Muscle layer of colon (tissue), 2 donors: Measurements from ENCODE around the gene SLC13A4.

Experiments used
- H3K27ac ChIP-seq: one replicate; pipeline ENCODE4 v1.7.0; 2013; ENCODE audit warnings: low read depth, mild to moderate bottlenecking, low read length, moderate library complexity
- H3K27me3 ChIP-seq, 2 donors: one replicate each; pipeline ENCODE4 v1.7.0; 2013; ENCODE audit warnings: low read length in 2 of 2, mild to moderate bottlenecking in 2 of 2; ENCODE audit not compliant: insufficient read depth in 2 of 2, control insufficient read depth in 1 of 2
- H3K36me3 ChIP-seq: one replicate; pipeline ENCODE4 v1.7.0; 2013; ENCODE audit warnings: mild to moderate bottlenecking, low read length; ENCODE audit not compliant: insufficient read depth
- H3K4me1 ChIP-seq: one replicate; pipeline ENCODE4 v1.7.0; 2013; ENCODE audit warnings: mild to moderate bottlenecking, low read length; ENCODE audit not compliant: insufficient read depth
- H3K4me3 ChIP-seq, 2 donors: one replicate each; pipeline ENCODE4 v1.7.0; 2013; ENCODE audit warnings: low read length in 2 of 2, low read depth in 1 of 2, mild to moderate bottlenecking in 1 of 2, moderate library complexity in 1 of 2
- H3K9ac ChIP-seq: one replicate; pipeline ENCODE4 v1.7.0; 2013; ENCODE audit warnings: low read length
- H3K9me3 ChIP-seq: one replicate; pipeline ENCODE4 v1.7.0; 2013; ENCODE audit warnings: mild to moderate bottlenecking, low read length
- donor health status: abdominal sarcoma.
- donor health status: Adenocarcinoma of cecum.

SLC13A4 gene

DNA sequence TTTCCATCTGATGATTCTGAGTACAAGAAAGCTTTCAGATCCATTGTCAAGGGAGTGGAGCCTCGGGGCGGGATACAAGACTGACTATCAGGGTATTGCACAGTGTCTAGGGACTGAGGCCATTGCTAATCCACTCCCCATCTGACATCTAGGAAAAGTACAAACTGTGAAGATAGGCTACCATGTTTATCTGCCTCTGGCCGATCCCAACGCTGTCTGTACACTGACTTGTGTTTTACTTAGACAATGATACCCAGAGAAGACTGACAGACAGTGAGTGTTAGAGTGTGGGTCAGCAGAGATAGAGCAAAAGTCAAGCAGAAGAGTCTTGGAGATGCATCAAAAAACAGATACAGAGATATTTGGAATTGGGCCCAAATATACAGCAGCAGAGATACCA lies 3.1 kb upstream of the SLC13A4 start:
- H3K4me1 ChIP-seq = peaks cover 4% of the 10 kb centered on the region

DNA sequence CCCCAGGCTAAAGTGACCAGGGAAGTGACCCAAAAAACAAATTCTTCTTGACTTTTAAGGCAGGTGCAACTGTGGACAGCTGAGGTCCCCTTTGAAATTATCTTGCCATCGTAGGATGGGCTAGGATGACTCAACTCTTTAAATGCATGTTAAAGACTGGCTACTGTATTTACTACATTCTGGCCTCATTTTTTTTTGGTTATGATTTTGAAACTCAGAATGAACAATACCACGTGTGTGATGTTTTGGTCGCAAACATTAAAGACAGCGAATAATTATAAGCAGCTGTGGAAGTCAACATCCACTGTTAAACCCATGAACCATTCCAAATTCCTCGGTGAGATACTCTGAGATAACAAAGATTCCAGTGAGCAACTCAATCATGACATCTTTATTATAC lies 1.2 kb upstream of the SLC13A4 start:
- no peak overlapping the region for H3K27ac ChIP-seq
- no peak overlapping the region for H3K9ac ChIP-seq
- peaks cover 4% of the 10 kb centered on the region for H3K4me1 ChIP-seq
- no peaks in the 10 kb centered on the region for H3K36me3 ChIP-seq
- H3K27me3 ChIP-seq = no peaks in the 10 kb centered on the region
- no peaks in the 10 kb centered on the region for H3K9me3 ChIP-seq
- H3K4me3 ChIP-seq = no peak overlapping the region

More for the DNA sequence above, 3.1 kb upstream of the SLC13A4 start:
- Histone ChIP-seq H3K27ac (no peak overlapping the region), H3K36me3 (no peaks in the 10 kb centered on the region), H3K27me3 (no peaks in the 10 kb centered on the region), H3K9me3 (no peaks in the 10 kb centered on the region), H3K9ac (no peak overlapping the region), H3K4me3 (no peak overlapping the region)

DNA sequence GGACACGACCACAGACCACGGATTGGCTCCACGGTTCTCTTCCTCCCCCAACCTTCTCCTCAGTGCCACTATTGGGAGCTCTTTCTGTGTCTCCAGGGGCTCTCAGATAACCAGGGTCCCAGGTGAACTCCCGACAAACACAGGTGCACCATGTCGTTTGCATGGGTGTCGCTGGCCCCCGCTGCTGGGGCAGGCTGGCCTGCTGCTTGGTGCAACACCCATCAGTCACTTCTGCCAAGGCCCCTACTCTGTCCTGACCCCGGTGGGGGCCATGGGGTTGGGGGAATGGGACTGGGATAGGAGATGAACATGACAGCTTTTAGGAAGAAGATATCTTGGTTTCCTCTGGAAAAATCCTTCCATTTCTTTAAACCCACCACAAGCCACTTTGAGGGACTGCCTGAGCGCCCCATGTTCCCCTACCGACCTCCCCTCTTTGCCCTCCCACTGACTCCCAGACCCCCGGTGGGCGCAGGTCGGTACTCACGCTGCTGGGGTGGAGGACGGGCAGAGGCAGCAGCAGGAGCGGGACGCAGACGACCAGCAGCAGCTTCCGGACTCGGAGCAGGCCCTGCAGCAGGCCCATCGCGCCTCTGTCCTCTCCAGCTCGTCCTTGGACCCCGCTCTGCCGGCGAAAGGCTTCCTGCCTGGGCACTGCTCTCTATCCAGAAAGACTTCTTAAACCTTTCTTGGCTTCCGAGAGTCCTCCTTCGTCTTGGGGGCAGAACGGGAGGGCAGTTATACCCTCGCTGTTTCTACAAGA lies 894 bp downstream of the SLC13A4 start:
- Histone ChIP-seq H3K36me3 (no peaks in the 10 kb centered on the region), H3K4me1 (peaks cover 4% of the 10 kb centered on the region), H3K27me3 (no peaks in the 10 kb centered on the region), H3K9ac (no peak overlapping the region), H3K4me3 (no peak overlapping the region), H3K27ac (no peak overlapping the region), H3K9me3 (no peaks in the 10 kb centered on the region)

DNA sequence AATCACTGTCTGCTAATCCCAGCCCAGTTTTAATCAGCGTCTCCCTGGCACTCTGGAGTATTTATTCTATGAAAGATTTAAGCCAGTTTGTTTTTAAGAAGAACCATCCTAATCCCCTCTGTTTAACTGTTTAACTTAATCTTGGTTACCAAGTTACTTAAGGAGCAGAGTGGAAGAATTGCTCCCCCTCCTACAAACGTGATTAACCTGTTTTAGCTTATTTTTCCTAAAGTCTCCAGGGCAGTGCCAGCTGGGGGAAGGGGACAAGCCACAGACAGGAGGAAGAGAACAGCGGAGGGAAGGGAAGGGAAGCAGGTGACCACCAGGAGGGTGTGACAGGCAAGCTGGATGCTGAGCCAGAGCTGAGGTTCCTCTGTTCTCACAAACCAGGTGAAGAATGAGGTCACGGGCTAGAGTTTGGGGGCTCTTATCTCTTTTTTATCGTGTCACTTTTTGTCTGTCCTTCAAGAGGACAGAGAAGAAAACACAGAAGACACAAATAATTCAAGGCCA lies 1.7 kb downstream of the SLC13A4 start:
- H3K27ac ChIP-seq = no peak overlapping the region
- peaks cover 4% of the 10 kb centered on the region for H3K4me1 ChIP-seq
- H3K36me3 ChIP-seq = no peaks in the 10 kb centered on the region
- H3K27me3 ChIP-seq = no peaks in the 10 kb centered on the region
- H3K4me3 ChIP-seq = no peak overlapping the region
- H3K9me3 ChIP-seq = no peaks in the 10 kb centered on the region
- H3K9ac ChIP-seq = no peak overlapping the region

DNA sequence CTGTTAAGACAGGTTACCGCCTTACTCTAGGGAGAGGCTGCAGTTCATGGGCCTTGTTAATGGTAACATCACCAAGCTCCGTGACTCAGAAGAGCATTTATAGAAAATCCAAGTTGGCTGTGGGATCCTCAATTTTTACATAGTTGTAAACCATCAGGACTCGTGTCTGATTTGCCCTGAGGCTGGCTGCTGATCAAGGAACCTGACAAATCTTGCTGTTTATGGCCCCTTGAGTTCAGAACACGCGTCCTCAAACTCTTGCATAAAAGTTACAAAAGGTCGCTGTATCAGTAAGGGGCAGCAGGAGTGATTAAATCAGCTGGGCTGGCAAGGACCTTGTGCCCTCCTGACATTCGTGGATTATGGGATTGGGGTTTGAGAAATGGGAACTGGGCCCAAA lies 4.6 kb downstream of the SLC13A4 start:
- H3K27ac ChIP-seq = no peak overlapping the region
- H3K27me3 ChIP-seq = no peaks in the 10 kb centered on the region
- no peak overlapping the region for H3K4me3 ChIP-seq
- H3K36me3 ChIP-seq = no peaks in the 10 kb centered on the region
- no peaks in the 10 kb centered on the region for H3K4me1 ChIP-seq
- no peaks in the 10 kb centered on the region for H3K9me3 ChIP-seq
- H3K9ac ChIP-seq = no peak overlapping the region

DNA sequence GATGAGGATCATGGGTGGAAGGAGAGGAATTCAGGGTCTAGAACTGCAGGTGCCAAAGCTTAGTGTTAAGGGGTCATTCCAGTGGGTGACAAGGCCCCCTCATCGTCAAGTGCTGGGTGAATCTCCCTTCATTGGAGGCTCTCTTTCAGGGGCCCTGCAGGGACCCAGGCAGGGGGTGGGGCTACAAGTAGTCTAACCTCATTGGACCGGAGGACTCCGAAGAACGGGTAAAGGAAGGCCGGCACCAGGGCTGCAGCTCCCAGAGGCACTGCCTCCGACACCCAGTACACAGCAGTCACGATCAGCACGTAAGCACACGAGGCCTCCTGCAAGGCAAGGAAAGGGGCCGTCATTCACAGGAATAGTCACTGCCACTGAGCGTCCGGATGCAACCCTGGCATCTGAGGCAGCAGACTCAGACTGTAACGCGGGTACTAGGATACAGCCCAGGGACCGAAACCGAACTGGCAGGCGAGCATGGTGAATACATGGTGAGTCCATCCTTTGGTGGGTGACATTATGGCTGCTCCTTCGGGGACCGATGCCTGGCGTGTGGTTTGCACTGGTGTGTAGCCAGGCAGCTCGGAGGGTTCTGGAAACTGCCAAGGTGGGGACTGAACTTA lies 6.7 kb downstream of the SLC13A4 start:
- no peak overlapping the region for H3K4me3 ChIP-seq
- no peak overlapping the region for H3K9ac ChIP-seq
- H3K4me1 ChIP-seq = peaks cover 6% of the 10 kb centered on the region
- no peaks in the 10 kb centered on the region for H3K9me3 ChIP-seq
- H3K27me3 ChIP-seq = no peaks in the 10 kb centered on the region
- H3K36me3 ChIP-seq = no peaks in the 10 kb centered on the region
- no peak overlapping the region for H3K27ac ChIP-seq

DNA sequence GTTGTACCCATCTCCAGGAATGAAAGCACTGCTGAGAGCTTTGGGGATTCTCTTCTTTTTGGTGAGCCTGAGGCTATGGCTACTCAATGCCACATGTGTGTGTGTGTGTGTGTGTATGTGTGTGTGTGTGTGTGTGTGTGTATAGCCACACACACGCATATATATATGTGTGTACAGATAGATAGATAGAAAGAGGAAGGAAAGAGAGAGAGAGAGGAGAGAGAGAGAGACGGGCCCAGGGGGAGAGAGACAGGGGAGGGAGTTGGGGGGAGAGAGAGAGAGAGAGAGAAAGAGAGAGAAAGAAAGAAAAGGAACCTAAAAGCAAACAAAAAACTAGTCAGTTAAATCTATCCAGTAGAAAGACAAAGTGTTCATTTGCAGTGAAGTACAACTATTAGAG lies 8.3 kb downstream of the SLC13A4 start:
- Histone ChIP-seq H3K9me3 (no peaks in the 10 kb centered on the region), H3K4me3 (no peak overlapping the region), H3K27me3 (no peaks in the 10 kb centered on the region), H3K4me1 (peaks cover 6% of the 10 kb centered on the region), H3K9ac (no peak overlapping the region), H3K27ac (no peak overlapping the region), H3K36me3 (no peaks in the 10 kb centered on the region)

DNA sequence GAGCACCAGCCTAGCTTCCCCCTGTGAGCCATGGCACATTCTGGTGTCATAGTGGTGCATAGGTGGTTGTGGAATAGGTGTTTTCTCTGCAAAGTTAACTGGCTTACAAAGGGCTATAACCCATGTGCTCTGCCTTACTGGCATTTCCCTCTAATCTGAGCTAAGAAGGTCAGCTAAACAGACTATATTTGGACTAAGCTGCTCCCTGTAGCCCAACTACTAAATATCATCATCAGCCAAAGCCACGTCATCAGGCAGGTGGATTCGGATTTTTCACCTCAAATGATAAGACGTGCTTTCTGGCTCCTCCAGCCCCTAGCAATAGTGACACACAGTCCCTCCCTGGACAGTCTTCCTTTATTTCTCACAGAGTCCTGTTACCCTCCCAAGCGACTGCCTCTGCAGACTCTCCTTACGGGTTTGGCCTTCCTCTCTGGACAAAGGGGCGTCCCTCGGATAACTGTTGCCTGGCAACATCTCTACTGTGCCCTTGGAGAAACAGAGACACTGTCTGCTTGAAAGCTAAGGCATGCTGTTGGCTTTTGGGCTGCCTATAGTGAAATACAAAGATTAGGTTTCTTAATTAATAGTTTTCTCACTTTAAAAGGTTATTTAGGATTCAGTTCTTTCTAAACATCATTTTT lies 9.1 kb downstream of the SLC13A4 start:
- no peak overlapping the region for H3K27ac ChIP-seq
- H3K4me1 ChIP-seq = peaks cover 6% of the 10 kb centered on the region
- H3K9ac ChIP-seq = no peak overlapping the region
- no peaks in the 10 kb centered on the region for H3K36me3 ChIP-seq
- H3K27me3 ChIP-seq = no peaks in the 10 kb centered on the region
- H3K9me3 ChIP-seq = no peaks in the 10 kb centered on the region
- H3K4me3 ChIP-seq = no peak overlapping the region

DNA sequence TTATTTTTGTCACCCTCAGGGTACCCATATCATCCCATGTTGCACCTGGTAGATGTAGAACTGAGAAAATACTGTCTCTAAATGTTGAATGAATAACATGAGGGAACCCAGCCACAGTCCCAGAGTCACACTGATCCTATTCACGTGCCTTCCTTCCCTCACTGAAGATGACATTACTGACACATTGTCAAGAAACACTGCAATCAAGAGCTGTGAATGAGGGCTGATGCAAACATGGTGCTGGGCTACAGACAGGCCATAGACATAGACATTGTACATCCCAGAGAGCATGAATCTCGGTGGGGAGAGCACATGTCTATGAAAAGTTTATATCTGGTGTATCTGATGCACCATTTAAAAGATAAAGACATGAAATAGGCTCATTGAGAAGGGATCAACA lies 9.8 kb downstream of the SLC13A4 start:
- peaks cover 6% of the 10 kb centered on the region for H3K4me1 ChIP-seq
- H3K9ac ChIP-seq = no peak overlapping the region
- H3K27ac ChIP-seq = no peak overlapping the region
- H3K9me3 ChIP-seq = no peaks in the 10 kb centered on the region
- H3K27me3 ChIP-seq = no peaks in the 10 kb centered on the region
- H3K36me3 ChIP-seq = no peaks in the 10 kb centered on the region
- no peak overlapping the region for H3K4me3 ChIP-seq

DNA sequence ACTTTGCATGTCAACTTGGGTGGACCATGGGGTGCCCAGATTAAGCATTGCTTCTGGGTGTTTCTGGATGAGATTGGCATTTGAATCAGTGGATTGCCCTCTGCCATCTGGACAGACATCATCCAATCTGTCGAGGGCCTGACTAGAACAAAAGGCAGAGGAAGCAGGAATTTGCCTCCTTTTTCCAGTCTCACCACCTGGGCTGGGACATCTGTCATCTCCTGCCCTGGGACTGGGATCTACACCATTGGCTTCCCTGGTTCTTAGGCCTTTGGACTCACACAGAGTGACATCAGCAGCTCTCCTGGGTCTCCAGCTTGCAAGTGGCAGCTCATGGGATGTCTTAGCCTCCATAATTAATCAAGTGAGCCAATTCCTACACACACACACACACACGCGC lies 10.3 kb downstream of the SLC13A4 start:
- Histone ChIP-seq H3K4me1 (peaks cover 6% of the 10 kb centered on the region), H3K27me3 (no peaks in the 10 kb centered on the region), H3K9ac (no peak overlapping the region), H3K9me3 (no peaks in the 10 kb centered on the region), H3K4me3 (no peak overlapping the region), H3K27ac (no peak overlapping the region), H3K36me3 (no peaks in the 10 kb centered on the region)

DNA sequence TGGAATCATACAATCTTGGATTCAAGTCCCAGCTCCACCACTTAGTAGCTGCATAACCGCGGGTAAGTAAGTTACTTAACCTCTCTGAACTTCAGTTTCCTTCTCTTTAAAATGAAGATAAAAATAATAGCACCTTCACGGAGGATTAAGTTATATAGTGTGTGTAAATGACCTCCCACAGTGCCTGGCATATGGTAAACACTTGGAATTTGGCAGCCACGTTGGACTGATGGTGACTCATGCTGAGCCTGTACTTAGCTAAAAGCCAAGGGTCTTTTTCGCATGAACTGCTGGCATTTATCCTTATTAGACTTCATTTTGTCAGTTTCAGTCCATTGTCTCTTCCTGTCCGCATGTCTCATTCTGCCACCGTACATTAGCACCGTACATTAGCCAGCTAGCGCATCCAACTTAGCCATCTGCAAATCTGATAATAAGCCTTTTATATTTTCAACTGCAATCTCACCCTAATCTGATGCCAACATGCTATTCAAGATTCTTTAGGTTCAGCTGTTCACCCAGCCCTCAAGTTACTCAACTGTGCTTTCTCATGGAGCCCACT lies 11.2 kb downstream of the SLC13A4 start:
- H3K27me3 ChIP-seq = no peaks in the 10 kb centered on the region
- H3K9me3 ChIP-seq = no peaks in the 10 kb centered on the region
- H3K9ac ChIP-seq = no peak overlapping the region
- H3K27ac ChIP-seq = no peak overlapping the region
- no peak overlapping the region for H3K4me3 ChIP-seq
- peaks cover 6% of the 10 kb centered on the region for H3K4me1 ChIP-seq
- no peaks in the 10 kb centered on the region for H3K36me3 ChIP-seq
